DOHH2 (cell line): ENCODE data around the gene IFNE.

Source experiments
- EZH2phosphoT487 ChIP-seq: fragments of 200-600 bp; sonication (generic); IDR thresholded peaks from 2 replicates; pipeline ENCODE4 v1.6.1; 2017; ENCODE audit warnings: borderline replicate concordance, mild to moderate bottlenecking, antibody characterized with exemption, low read length, moderate library complexity, mixed read lengths
- TF ChIP-seq, protein P1 (sequence below): fragments of 200-600 bp; sonication (generic); IDR thresholded peaks from one replicate; pipeline ENCODE4 v1.5.1; 2014; ENCODE audit warnings: antibody characterized with exemption, mild to moderate bottlenecking, low read depth, low read length; ENCODE audit not compliant: poor library complexity, severe bottlenecking

DNA sequence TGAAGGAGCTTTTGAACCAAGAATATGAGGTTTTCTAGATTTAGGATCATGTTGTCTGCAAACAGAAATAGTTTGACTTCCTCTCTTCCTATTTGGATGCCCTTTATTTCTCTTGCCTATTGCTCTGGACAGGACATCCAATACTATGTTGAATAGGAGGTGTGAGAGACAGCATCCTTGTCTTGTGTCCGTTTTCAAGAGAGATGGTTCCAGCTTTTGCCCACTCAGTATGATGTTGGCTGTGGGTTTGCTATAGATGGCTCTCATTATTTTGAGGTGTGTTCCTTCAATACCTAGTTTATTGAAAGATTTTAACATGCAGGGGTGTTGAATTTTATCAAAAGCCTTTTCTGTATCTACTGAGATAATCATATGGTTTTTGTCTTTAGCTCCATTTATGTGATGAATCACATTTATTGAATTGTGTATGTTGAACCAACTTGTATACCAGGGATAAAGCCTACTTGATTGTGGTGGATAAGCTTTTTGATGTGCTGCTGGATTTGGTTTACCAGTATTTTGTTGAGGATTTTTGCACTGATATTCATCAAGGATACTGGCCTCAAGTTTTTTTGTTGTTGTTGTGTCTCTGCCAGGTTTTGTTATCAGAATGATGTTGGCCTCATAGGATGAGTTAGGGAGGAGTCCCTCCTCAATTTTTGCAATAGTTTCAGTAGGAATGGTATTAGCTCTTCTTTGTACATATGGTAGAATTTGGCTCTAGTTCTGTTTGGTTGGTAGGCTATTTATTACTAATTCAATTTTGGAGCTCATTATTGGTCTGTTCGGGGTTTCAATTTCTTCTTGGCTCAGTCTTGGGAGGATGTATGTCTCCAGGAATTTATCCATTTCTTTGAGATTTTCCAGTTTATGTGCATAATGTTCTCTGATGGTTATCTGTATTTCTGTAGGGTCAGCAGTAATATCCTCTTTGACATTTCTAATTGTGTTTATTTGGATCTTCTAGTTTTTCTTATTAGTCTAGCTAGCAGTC, 41.2 kb upstream of the IFNE start:
- TF ChIP-seq, protein P1, sequence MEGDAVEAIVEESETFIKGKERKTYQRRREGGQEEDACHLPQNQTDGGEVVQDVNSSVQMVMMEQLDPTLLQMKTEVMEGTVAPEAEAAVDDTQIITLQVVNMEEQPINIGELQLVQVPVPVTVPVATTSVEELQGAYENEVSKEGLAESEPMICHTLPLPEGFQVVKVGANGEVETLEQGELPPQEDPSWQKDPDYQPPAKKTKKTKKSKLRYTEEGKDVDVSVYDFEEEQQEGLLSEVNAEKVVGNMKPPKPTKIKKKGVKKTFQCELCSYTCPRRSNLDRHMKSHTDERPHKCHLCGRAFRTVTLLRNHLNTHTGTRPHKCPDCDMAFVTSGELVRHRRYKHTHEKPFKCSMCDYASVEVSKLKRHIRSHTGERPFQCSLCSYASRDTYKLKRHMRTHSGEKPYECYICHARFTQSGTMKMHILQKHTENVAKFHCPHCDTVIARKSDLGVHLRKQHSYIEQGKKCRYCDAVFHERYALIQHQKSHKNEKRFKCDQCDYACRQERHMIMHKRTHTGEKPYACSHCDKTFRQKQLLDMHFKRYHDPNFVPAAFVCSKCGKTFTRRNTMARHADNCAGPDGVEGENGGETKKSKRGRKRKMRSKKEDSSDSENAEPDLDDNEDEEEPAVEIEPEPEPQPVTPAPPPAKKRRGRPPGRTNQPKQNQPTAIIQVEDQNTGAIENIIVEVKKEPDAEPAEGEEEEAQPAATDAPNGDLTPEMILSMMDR: no peak
- no peak for TF ChIP-seq EZH2phosphoT487
